WTC11 (cell line): Measurements from ENCODE around the gene WNK1.

Experiments
- CTCF ChIP-seq: fragments of 200-600 bp; IDR thresholded peaks from 2 replicates; pipeline ENCODE4 v1.8.0; 2022; ENCODE audit warnings: antibody characterized with exemption
- NR2C2 ChIP-seq: sonication (generic); formaldehyde crosslinking; IDR thresholded peaks from 2 replicates; pipeline ENCODE4 v1.8.0; 2022; ENCODE audit warnings: mild to moderate bottlenecking, missing genetic modification reagents
- SP1 ChIP-seq: sonication (generic); formaldehyde crosslinking; conservative IDR thresholded peaks from 2 replicates; pipeline ENCODE4 v1.8.1; 2022; ENCODE audit warnings: missing genetic modification reagents
- TF ChIP-seq, protein P1 (sequence below): sonication (generic); formaldehyde crosslinking; IDR thresholded peaks from 2 replicates; pipeline ENCODE4 v1.8.0; 2022; ENCODE audit warnings: mild to moderate bottlenecking, missing genetic modification reagents

DNA sequence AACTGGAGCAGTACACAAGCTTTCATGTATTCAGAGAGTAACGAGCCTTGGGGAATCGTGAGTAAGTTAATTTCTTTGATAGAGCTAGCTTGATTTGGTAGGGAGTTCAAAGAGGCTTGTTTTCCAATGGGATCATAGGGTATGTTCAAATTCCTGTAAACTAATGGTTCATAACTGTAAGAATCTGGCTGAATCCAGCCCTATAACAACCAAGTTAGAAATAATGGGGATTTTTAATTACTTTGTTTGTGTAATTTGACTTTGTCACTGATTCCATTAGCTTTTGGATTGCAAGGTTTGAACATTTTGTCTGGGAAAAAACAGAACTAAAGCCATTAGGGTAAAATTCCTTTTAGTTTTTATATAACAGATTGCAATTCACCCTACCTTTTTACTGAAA lies 94.0 kb downstream of the WNK1 start:
- TF ChIP-seq CTCF (no peak), NR2C2 (CRISPR knock-in tag) (no peak), SP1 (CRISPR knock-in tag) (no peak)
- TF ChIP-seq, protein P1, sequence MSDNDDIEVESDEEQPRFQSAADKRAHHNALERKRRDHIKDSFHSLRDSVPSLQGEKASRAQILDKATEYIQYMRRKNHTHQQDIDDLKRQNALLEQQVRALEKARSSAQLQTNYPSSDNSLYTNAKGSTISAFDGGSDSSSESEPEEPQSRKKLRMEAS (CRISPR knock-in tag): no peak
